ENCODE results near the gene USP47.

The USP47 gene, protein sequence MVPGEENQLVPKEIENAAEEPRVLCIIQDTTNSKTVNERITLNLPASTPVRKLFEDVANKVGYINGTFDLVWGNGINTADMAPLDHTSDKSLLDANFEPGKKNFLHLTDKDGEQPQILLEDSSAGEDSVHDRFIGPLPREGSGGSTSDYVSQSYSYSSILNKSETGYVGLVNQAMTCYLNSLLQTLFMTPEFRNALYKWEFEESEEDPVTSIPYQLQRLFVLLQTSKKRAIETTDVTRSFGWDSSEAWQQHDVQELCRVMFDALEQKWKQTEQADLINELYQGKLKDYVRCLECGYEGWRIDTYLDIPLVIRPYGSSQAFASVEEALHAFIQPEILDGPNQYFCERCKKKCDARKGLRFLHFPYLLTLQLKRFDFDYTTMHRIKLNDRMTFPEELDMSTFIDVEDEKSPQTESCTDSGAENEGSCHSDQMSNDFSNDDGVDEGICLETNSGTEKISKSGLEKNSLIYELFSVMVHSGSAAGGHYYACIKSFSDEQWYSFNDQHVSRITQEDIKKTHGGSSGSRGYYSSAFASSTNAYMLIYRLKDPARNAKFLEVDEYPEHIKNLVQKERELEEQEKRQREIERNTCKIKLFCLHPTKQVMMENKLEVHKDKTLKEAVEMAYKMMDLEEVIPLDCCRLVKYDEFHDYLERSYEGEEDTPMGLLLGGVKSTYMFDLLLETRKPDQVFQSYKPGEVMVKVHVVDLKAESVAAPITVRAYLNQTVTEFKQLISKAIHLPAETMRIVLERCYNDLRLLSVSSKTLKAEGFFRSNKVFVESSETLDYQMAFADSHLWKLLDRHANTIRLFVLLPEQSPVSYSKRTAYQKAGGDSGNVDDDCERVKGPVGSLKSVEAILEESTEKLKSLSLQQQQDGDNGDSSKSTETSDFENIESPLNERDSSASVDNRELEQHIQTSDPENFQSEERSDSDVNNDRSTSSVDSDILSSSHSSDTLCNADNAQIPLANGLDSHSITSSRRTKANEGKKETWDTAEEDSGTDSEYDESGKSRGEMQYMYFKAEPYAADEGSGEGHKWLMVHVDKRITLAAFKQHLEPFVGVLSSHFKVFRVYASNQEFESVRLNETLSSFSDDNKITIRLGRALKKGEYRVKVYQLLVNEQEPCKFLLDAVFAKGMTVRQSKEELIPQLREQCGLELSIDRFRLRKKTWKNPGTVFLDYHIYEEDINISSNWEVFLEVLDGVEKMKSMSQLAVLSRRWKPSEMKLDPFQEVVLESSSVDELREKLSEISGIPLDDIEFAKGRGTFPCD (N-terminal part only)

DNA sequence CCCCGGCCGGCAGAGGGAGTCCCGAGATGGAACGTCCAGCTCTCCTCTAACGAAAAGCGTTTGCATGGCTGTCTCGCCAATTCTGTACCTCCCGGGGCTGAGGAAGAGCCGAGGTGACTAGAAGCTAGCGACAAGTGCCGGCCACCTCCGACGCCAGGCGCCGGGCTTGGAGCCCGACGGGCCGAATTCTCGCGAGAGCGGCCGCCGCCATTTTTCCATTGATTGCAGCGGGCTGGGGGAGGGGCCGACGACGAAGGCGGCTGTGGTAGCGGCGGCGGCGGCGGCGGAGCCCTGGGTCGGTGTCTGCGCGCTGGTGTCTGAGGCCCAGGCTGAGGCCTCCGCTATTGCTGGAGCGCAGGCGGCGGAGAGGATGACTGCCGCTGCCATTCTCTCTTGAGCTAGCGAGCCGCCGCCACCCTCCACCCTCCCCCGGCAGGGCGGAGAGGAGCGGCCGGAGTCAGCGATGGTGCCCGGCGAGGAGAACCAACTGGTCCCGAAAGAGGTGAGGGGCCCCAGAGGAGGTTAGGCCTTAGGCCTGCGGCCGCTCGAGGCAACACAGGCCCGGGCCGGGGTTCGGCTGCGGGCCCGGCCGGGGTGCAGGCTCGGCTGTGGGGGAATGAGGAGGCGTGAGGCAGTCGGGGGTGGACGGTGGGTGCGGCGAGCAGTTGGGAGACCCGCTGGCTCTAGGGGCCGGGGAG is at the start of gene USP47:
TSS of gene USP47 (plus strand) at position 250 of the 698 bp plus-strand sequence. CDS start at position 464, 214 bp downstream.
- no peak for FAIRE-seq

DNA sequence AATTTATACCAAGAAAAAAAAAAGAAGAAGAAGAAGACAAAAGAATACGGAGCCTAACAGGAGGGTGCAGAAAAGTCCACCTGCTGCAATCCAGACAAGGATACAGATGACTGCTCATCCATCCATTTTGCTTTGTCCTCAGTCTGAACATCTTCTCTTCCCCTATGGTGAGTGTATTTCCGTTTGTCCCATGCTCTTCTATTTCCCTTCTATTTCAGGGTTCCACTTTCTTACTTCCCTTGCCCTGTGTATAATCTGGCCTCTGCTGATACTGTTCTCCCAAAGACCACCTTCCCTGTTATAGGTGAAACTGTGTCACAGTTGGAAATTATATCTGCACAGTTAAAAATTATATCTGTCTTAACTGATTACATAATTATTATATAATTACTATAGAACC is 48.7 kb upstream of the USP47 start:
- no peak for FAIRE-seq

DNA sequence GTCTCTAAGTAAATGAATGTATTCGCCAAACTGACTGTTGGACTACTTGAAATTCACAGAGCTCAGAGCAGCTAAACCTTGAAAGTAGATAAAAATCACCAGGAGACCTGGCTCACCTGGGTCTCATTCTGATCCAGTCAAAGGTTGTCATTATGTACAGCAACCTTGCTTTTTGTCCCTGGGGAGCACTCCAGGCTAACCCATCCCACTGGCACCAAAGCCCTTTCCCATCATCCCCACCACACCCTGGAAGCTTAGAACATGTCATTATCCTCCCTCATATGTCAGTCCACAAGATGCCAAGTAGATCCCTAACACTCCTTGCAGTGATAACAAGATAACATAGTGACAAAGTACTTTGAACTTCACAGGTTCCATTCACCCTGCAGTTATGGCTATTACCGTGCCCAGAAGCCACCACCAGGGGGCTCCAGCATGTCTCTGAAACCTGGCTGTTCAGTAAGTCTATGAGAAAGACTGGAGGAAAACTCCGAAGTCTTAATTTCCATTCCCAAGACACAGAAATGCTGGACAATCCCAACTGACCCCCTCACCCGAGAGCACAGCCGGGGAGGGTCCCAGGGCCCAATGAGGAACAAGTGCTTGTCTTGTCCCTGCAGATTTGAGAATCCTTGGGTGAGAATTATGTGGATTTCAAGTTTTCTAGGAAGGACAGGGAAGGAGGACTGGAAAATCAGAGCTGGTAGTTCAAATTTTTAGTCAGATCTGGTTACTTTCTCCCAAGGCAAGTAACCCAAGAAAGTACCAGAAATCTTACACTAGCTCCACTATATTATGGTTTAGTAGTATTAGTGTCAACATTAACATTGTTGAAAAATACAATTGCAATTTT is 43.0 kb upstream of the USP47 start:
- FAIRE-seq: no peak

DNA sequence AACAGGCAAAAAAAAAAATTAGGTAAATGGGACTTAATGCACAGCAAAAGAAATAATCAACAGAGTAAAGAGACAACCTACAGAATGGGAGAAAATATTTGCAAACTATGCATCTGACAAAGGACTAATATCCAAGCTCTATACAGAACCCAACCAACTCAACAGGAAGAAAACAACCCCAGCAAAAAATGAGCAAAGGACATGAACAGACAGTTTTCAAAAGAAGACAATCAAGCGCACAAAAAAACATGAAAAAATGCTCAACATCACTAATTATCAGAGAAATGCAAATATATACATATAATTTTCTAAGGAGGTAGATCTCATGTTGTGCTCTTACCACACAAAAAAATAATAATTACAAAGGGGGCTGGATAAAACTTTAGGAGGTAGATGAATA is 36.5 kb upstream of the USP47 start:
- no peak for FAIRE-seq

DNA sequence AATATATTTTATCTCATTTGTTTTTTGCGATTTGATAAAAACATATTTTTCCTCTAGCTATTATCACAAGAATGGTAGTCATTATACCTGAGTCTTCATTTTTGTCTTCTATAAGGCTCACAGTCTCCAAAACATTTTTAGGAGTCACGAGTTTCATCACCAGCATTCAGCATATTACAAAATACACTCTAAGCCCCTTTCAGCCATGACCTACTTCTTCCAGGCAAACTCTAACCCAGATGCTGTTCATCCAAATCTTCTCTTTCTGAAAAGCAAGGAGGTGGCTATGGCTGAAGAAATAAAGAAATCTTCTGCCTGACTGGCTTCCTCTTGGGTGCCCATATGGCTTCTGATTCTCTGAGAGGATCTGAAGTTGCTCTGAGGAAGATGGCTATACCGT is 35.7 kb upstream of the USP47 start:
- FAIRE-seq: no peak

DNA sequence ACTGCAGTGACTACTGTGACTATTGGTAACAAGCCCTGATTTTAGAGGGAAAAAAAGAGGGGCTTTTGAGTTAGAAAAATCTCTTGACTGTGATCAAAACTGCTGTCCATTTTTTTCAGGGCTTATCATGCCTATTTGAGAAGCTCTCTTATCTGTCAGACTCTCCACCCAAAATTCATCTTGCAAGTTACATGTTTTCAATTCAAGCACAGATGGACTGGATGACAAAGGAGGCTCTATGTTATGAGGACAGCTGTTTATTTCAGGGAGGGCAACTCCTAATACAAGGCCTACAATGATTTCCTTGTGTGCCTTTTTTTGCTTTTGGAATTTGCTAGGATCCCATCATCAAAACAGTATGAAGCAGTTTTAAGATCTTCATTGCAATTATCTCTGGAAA is 35.2 kb upstream of the USP47 start:
- FAIRE-seq: no peak

DNA sequence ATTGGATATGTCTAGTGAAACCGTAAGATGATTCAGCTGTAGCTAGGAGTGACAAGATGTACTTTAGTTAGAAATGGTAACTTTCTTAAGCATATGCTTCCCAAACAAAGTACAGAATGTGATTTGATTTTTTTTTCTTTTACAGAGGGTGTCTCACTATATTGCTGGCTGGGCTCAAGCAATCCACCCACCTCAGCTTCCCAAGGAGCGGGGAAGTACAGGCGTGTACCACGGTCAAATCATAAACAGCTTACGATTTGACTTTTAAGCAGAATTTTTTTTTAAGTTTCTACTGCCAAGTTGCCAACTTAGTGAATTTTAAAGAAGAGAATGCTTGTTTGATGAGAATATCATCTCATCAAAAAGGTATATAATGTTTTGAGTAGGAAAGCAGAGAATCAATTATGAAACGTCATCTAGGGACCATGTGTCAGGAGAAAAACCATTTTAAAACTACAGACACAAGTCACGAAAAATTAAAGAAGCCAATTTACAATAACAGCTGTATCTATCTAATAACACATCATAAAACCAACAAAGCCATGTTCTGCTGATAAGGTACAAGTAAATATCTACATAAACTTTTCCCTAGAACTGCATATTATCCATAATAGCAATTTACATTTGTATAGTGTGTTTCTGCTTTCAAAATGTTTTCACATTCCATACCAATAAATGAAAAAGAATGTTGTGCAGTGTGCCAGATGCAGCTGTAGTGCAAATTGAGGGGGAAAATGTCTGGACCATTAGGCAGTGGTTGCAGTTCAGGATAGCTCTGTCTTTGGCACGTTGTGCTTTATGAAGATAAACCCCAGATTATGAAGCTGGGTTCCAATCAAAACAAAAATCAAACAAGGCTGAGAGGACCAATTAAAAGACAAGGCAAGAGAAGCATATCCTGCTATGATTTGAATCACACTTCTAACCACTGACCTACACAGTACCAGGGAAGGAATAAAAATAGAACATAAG is 33.7 kb upstream of the USP47 start:
- FAIRE-seq: no peak

DNA sequence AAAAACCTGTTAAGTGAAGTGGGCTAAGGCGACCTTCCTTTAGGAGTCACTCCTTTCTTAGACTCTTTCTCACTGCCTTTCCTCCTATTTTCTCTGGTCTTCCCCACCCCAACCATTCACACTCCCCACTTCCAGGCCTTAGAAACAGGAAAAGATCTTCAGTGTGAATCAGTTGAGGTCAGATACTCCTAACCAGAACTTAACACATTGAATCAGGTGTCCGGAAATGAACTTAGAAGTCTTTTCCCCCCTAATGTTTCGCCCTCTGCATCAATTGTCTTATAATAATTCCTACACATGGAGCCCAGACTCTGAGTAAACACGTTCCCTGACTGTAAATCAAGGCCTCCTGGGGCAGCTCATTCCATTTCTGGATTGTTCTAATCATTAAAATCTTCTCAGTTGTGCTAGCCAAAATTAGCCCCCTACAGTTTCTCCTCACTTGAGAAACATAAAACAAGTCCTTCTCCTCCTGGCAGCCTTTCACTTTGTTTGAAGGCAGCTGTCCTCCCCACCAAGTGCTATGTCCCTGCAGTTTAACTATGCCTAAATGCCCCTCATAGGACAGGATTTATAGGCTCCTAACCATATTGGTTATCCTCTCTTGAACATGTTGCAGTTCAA is 32.7 kb upstream of the USP47 start:
- FAIRE-seq: no peak

DNA sequence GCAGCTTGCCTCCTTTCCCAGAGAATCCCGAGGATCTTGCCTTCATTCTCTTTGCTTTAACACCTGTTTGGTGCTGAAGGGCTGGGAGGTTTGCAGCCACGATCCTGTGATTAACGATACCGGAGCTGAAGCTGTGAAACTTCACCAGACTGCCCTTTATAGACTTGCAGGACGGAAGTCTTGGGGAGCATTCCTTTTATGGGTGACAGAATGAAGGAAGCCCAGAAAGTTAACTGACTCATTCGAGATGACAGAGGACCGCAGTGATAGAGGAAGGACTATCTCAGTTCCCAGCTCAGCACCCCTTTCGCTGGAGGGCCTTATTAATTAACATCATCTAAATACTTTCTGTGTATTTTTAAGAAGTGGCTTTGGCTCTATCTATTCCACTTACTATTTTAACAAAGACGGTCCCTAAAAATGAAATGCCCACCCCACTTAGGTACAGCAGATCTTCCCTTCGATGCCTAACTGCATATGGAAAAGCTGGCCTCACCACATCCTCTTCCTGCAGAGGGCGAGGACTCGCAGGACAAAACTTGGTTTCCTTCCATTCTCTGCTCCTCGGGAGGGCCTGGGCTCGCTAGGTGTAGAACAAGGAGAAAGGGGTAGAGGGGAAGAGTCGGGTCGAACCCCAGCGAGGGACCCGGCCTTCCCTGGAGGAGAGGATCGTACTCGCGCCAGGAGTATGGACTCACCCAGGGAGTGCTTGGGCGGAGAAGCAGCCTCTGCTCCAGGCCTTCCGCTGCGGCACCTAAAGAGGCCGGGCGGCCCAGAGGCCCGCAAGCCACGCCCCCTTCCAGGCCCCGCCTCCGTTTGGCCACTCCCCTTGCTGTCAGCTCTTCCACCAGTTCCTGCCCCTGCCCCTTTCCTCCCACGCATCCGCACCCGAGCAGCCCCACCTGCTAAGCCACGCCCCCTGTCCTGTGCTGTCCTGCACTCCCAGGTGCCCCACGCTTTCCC is 30.7 kb upstream of the USP47 start:
- no peak for FAIRE-seq

DNA sequence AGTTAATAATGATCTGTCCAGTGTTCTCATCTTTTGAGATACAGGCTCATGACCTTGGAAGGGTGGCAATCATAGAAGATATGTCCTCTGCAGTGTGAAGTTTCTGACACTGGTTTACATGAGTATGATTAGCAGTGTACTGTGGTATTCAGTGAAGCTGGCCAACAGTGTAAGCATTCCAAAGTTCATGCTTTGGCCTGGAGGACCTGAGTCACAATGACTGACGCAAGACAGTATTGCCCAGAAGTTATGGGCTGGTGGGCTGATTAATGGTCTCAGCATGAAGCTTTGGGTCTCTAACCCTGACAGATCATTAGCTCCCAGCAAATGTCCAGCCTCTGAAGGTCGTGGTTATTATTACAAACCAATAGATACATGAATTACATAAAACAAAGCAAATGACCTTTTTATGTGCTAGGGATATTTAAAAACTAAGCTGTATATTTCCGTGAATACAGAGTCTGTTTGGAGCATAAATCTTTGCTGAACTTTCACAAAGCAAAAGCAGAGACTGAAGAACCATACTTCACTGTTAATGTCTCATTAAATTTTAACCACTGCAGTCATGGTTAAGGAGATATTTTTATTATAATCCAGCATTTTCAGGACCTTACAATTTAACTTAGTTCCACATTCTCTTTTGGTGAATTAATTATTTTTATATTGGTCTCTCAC is 28.3 kb upstream of the USP47 start:
- FAIRE-seq: no peak

DNA sequence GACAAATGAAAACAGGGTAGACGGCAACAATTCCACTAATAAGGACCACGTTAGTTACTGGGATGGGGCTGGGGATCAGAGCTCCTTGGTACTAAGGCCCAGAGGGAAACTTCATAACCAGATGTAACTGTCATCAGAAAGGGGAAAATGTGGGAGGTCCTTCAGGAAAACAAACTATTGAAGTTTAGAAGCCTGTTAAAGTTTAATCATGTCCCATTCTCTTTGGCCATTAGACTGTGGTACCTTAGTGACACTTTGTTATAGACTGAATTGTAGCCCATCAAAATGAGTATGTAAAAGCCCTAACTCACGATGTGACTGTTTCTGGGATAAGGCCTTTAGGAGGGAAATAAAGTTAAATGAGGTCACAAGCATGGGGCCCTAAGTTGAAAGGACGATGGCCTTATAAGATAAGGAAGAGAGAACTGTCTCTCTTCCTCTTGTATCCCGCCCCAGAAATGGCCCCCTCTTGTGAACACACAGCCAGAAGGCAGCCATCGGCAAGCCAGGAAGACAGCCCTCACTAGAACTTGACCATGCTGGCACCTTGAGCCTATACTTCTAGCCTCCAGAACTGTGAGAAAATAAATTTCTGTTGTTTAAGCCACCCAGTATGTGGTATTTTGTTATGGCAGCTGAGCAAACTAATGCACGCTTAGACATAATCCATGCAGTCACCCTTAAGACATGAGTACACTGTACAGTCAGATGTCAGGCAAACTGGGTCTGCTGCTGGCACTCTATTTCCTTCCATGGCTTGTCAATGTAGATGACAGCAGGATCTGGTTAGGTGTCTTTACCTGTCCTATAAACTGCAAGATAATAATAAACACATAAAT is 26.9 kb upstream of the USP47 start:
- no peak for FAIRE-seq

DNA sequence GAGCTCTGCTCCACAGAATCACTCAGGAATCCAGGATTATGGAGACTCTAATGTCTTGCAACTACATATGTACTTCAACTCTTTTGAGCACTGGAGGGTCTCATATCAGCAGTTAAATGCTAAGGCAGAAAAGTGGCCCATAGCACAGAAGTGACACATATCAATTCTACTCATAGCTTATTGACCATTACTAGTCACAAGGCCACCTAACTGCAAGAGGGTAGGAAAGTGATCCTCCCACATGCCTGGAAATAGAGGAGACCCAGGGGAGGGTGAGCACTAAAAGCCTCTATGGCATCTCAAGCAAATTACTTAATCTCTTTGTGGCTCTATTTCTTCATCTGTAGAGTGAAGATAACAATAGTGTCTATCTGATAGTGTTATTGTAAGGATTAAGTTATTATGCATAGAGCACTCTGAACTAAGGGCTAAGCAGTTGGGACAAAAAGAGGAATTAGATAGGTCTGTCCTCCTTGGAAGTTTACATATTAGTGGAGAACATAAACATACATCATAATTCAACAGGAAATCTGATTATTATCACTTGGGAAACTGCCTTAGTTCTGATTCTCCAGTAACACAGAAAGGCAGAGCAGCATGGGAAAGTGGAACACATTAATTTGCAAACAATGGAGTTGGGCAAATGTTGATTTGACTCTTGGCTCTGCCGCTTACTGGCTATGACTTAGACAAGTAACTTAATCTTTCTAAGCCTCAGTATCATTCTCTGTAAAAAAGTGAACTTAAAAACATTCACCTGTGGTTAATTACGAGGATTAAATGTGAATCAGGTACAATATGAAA is 25.1 kb upstream of the USP47 start:
- FAIRE-seq: no peak

DNA sequence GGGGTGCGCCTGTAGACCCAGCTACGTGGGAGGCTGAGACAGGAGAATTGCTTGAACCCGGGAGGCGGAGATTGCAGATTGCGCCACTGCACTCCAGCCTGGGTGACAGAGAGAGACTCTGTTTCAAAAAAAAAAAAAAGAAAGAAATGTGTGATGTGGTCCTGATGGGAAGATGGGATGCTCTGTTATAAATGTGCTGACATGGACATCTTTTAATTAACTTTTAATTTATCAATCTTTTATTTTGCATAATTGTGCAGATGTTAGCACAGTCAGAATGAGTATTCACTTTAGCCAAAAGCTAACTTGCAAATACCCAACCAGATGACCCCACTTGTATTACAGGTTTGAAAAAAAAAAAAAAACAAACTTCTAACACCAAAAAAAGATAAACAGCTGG is 23.8 kb upstream of the USP47 start:
- no peak for FAIRE-seq

DNA sequence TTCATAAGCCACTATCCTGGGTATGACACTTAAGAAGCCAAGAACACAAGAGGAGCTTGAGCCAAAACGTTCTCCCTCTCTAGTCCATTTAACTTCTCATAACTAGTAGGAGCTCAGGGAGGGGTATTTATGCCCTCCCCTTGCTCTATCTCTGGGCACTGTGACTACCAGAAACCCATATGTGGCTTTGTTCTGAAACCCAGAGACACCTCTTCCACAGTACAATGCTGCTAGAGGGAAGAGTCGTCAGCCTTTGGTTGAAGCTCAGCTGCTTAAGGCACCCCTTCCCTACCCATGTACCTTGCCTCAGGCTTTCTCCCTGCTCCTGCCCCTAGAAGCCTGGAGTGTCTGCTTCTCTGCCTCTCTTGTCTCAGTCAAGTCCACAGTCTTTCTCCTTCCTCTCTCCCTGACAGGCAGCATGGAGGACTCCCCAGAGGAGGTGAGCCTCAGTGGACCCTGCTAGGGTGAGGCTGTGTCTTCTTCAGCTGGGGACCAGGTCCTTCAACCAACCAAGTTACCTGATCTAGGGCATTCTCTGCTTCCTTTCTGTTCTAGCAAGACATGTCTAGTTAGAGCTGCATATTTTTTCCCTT is 23.1 kb upstream of the USP47 start:
- no peak for FAIRE-seq

DNA sequence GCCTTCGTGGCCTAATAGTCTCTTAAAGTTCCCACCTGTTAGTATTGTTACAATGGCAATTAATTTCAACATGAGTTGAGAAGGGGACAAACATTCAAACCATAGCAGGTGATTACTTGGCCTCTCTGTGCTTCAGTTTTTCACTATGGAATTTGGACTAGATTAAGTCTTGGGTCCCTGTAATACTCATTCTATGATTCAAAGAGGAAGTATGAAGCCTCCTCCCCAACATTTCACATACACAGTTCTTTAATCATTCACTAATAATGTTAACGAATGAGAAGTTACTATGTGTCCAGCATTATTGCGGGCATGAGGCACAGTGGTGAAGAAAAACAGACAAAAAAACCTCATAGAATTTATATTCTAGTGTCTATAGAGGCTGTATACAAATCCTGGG is 19.9 kb upstream of the USP47 start:
- no peak for FAIRE-seq

DNA sequence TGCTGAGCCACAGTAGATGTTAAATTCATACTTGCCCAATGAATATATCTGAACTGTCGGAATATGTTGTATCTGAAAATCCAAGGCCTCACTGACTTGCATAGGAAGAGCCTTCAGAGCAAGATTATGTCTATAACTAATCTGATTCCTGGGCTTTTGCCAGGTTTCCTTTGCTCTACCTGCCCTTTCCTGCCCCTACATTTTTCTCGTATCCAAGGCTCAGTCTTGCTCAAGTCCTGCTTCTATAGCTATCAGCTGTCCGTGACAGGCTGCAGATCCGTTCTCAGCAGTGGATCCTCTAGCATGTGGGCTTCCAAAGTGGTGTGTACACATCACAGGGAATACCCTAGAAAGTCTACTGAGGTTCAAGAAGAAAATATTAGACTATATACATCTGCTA is 18.8 kb upstream of the USP47 start:
- no peak for FAIRE-seq

Data from A204.1 (cell line).